ENCODE data around the gene FLCN.

Gene FLCN

GRCh38 chr17:17182598-17183136, 54.3 kb downstream of the FLCN start:
- no peak for DNase-seq

GRCh38 chr17:17181666-17182597, 55.0 kb downstream of the FLCN start:
- no peak for DNase-seq

- no peak for DNase-seq
These were observed 56.0 kb downstream of the FLCN start for GRCh38 chr17:17180741-17181525.

- no peak for DNase-seq
These were observed 56.8 kb downstream of the FLCN start for GRCh38 chr17:17180141-17180603.

GRCh38 chr17:17179371-17179827, 57.6 kb downstream of the FLCN start:
- DNase-seq: no peak

- no peak for DNase-seq
These were observed 59.8 kb downstream of the FLCN start for GRCh38 chr17:17177176-17177575.

- DNase-seq: no peak
These were observed 60.6 kb downstream of the FLCN start for GRCh38 chr17:17176341-17176740.

- DNase-seq: no peak
These were observed 61.1 kb downstream of the FLCN start for GRCh38 chr17:17175917-17176316.

GRCh38 chr17:17175340-17175739, 61.6 kb downstream of the FLCN start:
- no peak for DNase-seq

GRCh38 chr17:17173921-17174320, 63.0 kb downstream of the FLCN start:
- DNase-seq: no peak

GRCh38 chr17:17172990-17173389, 64.0 kb downstream of the FLCN start:
- DNase-seq: no peak

GRCh38 chr17:17172001-17172939, 64.7 kb downstream of the FLCN start:
- no peak for DNase-seq

- DNase-seq: no peak
These were observed 65.8 kb downstream of the FLCN start for GRCh38 chr17:17171186-17171585.

- DNase-seq: no peak
These were observed 66.5 kb downstream of the FLCN start for GRCh38 chr17:17170346-17170985.

- no peak for DNase-seq
These were observed 67.6 kb downstream of the FLCN start for GRCh38 chr17:17169396-17169795.

- DNase-seq: no peak
These were observed 68.6 kb downstream of the FLCN start for GRCh38 chr17:17168401-17168800.

- DNase-seq: no peak
These were observed 69.0 kb downstream of the FLCN start for GRCh38 chr17:17167986-17168385.

GRCh38 chr17:17167356-17167755, 69.6 kb downstream of the FLCN start:
- no peak for DNase-seq

- DNase-seq: no peak
These were observed 70.5 kb downstream of the FLCN start for GRCh38 chr17:17166446-17166845.

- no peak for DNase-seq
These were observed 71.2 kb downstream of the FLCN start for GRCh38 chr17:17165666-17166308.

GRCh38 chr17:17164676-17165075, 72.3 kb downstream of the FLCN start:
- no peak for DNase-seq

Measured in NCI-H82 (cell line).